Urinary bladder (tissue), 4 donors: ENCODE results near the gene KITLG. TPM values are rescaled to one million over a fixed set of nuclear protein-coding genes. Genes with fewer than 3 reads are reported as not detected.
"Not testable (repeated sequence)": the region's sequence is repeated elsewhere in the genome, so short reads cannot be mapped to it uniquely, and the experiment has no call there.

Source experiments
- DNase-seq: peaks from one replicate; pipeline ENCODE4 v3.0.0-alpha.2; 2015; ENCODE audit errors: extremely low spot score
- H3K27ac ChIP-seq: one replicate; pipeline ENCODE4 v1.5.1; 2013; ENCODE audit warnings: low read depth, mild to moderate bottlenecking, moderate library complexity
- H3K36me3 ChIP-seq: one replicate; pipeline ENCODE4 v1.6.1; 2013; ENCODE audit warnings: mild to moderate bottlenecking, moderate library complexity; ENCODE audit not compliant: insufficient read depth
- H3K4me1 ChIP-seq: one replicate; pipeline ENCODE4 v1.6.1; 2013; ENCODE audit warnings: mild to moderate bottlenecking, moderate library complexity; ENCODE audit not compliant: insufficient read depth
- H3K4me3 ChIP-seq: one replicate; pipeline ENCODE4 v1.5.1; 2013; ENCODE audit warnings: low read depth, low read length
- WGBS: extraction: QIAGEN DNeasy Blood & Tissue Kit; methylation state at CpG from one replicate; pipeline ENCODE4 v1.1.7; 2013; 5-methylcytosine and 5-hydroxymethylcytosine counted together
- polyA plus RNA-seq: library from polyadenylated mRNA; stranded (reverse); fragments of 200-250 nt; gene quantifications from one replicate; pipeline ENCODE4 v1.2.3, GENCODE V29; 2013
- small RNA-seq: library from RNA; depleted of rRNA; stranded (forward); fragments of <200 nt; gene quantifications from one replicate; pipeline ENCODE3, GENCODE V24; 2014
- total RNA-seq: library from RNA; depleted of rRNA; stranded (reverse); fragments of >200 nt; gene quantifications from one replicate; pipeline ENCODE4 v1.2.3, GENCODE V29; 2014
- donor health status: healthy with polysubstance abuse.
- donor health status: healthy.

The KITLG gene
- total and polyA plus RNA-seq, 2 donors, result 25.3 to 75.7 TPM

DNA sequence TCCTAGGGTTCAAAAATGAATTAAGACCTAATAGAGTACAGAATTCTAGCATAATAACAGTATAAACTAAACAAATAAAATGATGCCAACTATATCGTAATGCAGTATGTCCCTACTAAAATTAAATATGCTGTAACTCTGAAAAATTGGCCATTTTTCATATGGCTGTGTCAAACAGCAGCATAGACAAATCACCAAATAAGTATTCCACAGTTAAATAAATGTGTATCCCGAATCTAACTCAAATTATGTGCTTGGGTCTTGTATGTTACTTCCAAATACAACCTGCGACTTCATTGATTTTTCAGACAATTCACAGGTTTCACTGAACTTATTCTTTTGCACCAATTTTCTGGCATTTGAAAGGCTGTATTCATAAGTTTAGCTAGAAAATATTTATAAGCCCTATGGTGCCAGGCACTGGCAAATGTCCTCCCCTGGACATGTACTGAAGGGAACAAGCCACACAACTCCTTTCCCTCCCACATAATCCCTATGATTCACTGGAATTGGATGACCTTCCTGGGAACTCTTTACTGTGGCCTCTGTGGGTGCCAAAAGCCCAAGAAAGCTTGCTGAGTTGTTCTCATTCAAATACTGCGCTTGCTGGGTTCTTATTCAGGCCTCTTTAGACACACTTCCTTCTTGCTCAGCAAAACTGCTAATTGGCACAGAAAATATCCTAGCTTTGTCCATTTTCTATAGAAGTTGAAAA, 108.8 kb downstream of the KITLG start:
- WGBS, result 40% methylated on average over 4 of the region's 4 CpGs
- no peak overlapping the region for H3K4me3 ChIP-seq
- no peak overlapping the region for H3K27ac ChIP-seq
- no peak for DNase-seq
- H3K4me1 ChIP-seq, result no peaks in the 10 kb centered on the region
- H3K36me3 ChIP-seq, result no peaks in the 10 kb centered on the region

DNA sequence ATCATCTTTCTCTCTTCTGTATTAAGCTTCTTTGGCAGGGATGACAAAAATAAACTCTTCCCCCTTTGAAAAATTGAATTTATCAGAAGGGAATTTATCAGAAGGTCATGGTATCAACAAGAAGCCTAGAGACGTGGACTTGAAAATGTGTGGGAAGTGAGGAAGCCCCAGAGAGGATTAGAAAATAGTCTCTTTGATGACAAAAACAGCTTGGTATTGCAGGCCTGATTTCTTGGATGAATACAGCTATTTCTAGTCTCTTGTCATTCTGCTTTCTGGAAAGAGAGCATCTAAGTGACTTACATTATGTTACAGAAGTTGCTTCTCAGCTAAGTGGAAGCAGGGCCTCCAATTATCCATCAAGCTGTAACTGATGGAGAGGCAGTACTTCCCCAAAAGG, 111.1 kb downstream of the KITLG start:
- Histone ChIP-seq H3K27ac (no peak overlapping the region), H3K36me3 (no peaks in the 10 kb centered on the region), H3K4me1 (no peaks in the 10 kb centered on the region), H3K4me3 (no peak overlapping the region)
- WGBS, result 24% methylated on average over 1 of the region's 1 CpG
- DNase-seq, result no peak

DNA sequence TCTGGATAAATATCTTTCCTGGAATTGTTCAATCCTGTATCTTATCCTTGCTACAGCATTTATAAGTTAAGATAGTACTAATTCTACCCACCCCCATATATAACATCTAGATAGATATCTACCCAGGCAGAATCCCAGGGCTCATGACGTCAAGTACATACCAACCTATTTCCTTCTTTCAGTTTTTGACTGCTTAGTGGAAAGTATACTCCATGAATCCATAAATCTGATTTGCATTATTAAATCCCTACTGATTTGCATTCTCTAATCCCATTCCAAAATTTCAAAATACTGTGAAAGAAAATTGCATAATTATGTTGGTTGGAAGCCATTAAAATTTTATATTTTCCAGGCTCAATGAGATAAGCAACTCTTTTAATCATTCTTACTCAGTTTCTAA, 111.7 kb downstream of the KITLG start:
- no peak for DNase-seq
- 44% methylated on average over 1 of the region's 1 CpG for WGBS
- Histone ChIP-seq H3K4me1 (no peaks in the 10 kb centered on the region), H3K4me3 (no peak overlapping the region), H3K27ac (no peak overlapping the region), H3K36me3 (no peaks in the 10 kb centered on the region)

DNA sequence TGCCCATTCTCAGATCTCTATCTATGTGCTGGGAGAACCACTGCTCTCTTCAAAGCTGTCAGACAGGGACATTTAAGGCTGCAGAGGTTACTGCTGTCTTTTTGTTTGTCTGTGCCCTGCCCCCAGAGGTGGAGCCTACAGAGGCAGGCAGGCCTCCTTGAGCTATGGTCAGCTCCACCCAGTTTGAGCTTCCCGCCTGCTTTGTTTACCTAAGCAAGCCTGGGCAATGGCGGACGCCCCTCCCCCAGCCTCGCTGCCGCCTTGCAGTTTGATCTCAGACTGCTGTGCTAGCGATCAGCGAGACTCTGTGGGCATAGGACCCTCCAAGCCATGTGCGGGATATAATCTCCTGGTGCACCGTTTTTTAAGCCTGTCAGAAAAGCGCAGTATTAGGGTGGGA, 113.6 kb downstream of the KITLG start:
- WGBS, result 95% methylated on average over 10 of the region's 10 CpGs

DNA sequence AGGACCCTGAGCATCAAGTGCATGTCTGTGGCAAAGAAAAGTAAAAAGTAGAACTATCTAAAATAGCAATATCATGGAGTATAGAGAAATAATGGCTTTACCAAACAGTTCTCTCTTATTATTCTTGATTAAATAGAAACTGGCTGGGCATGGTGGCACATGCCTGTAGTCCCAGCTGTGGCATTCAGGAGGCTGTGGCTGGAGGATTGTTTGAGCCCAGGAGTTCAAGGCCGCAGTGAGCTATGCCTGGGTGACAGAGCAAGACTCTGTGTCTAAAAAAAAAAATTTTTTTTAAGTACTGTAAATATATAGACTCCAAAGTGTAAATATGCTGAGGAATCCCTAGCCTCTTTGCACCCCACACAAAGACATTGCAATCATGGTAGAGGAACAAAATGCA, 121.9 kb downstream of the KITLG start:
- Histone ChIP-seq H3K36me3 (no peaks in the 10 kb centered on the region), H3K4me1 (no peaks in the 10 kb centered on the region), H3K27ac (no peak overlapping the region), H3K4me3 (no peak overlapping the region)
- no peak for DNase-seq
- WGBS, result 90% methylated on average over 1 of the region's 1 CpG

More for the DNA sequence above, 113.6 kb downstream of the KITLG start:
- not testable (repeated sequence) for DNase-seq, H3K27ac ChIP-seq, H3K4me3 ChIP-seq, H3K36me3 ChIP-seq, H3K4me1 ChIP-seq

DNA sequence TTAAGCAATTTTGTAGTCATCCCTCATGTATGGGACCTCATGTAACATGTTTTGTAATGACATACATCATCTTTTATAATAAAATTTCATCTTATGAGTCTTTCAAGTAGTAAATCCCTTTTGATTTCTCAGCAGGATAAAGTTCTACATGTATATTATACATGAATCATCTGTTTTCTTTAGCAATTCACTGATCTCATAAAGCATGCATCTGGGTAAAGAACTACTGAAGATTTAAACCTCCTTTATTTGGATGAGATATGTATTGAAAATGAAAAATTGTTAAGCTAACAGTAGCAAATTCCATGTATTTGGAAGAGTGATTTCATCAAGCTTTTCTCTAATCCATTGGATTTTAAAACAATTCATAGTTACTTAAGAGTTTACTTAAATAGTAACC, 126.9 kb downstream of the KITLG start:
- H3K4me3 ChIP-seq, result no peak overlapping the region
- H3K36me3 ChIP-seq, result no peaks in the 10 kb centered on the region
- no peaks in the 10 kb centered on the region for H3K4me1 ChIP-seq
- H3K27ac ChIP-seq, result no peak overlapping the region
- DNase-seq, result no peak

DNA sequence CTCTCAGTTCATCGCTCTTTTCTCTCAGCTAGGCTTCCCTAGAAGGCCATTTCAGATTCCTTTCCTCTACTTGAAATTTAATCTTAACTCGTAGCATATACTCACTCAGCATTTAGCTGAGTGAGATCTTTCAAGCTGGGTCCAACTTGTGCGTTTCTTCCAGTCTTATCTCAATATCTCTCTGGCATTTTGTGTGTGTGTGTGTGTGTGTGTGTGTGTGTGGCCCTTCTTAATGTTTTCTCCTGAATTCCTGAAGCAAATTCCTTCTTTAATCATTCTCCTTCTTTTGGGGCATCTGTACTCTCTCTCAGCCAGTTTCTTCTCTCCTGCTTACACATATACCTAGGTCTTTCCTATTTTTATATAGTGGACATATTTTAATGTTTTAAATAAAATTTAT, 129.1 kb downstream of the KITLG start:
- no peak overlapping the region for H3K4me3 ChIP-seq
- no peaks in the 10 kb centered on the region for H3K36me3 ChIP-seq
- 76% methylated on average over 3 of the region's 3 CpGs for WGBS
- H3K27ac ChIP-seq, result no peak overlapping the region
- no peak for DNase-seq
- H3K4me1 ChIP-seq, result no peaks in the 10 kb centered on the region

DNA sequence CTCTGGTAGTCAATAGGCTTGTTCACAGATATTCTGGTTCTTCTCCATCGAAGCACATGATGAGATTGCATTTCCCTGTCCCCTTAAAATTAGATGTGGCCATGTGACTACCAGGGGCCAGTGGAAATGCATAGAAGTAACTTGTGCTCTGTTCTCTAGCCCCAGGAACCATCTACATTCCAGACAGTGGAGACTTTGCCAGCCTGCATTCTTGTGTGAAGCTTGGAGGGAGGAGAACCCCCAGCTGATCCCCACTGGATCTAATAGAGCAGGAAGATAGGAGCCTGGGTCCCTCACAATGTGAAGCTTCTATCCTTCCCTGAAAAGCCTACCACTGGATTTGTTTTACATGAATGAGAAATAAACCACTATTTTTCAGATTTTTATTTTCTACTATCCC, 130.1 kb downstream of the KITLG start:
- DNase-seq, result no peak
- WGBS, result 92% methylated on average over 1 of the region's 1 CpG

DNA sequence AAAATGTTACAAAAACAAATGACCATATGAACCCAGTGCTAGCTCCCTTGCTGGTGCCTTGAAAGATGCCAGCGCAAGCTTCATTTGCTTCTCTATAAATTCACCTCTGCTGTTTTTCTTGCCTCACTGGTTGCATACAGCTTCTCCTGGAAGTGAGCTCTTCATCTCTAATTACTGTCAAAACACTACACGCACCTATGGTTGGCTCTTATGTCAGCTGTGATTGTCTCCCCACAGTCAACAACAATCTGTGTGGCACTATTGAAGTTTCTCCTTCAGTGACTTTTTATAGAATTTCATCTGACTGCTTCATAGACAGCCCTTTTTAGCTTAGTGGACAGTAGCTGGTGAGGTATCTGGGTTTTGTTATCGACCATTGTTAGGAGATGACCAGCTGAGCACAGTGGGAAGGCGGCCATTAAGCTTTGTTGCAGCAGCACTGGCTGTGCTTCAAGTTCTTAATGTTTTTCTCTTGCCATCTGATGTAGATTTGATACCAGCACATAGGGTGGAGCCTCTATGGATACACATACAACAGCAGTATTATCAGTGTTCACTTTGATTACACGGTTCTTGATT, 131.8 kb downstream of the KITLG start:
- H3K27ac ChIP-seq, result no peak overlapping the region
- H3K36me3 ChIP-seq, result no peaks in the 10 kb centered on the region
- 88% methylated on average over 5 of the region's 5 CpGs for whole genome bisulfite sequencing
- DNase-seq, result no peak
- H3K4me3 ChIP-seq, result no peak overlapping the region
- no peaks in the 10 kb centered on the region for H3K4me1 ChIP-seq

More for the DNA sequence above, 130.1 kb downstream of the KITLG start:
- H3K27ac ChIP-seq, result no peak overlapping the region
- H3K36me3 ChIP-seq, result no peaks in the 10 kb centered on the region
- no peaks in the 10 kb centered on the region for H3K4me1 ChIP-seq
- H3K4me3 ChIP-seq, result no peak overlapping the region

DNA sequence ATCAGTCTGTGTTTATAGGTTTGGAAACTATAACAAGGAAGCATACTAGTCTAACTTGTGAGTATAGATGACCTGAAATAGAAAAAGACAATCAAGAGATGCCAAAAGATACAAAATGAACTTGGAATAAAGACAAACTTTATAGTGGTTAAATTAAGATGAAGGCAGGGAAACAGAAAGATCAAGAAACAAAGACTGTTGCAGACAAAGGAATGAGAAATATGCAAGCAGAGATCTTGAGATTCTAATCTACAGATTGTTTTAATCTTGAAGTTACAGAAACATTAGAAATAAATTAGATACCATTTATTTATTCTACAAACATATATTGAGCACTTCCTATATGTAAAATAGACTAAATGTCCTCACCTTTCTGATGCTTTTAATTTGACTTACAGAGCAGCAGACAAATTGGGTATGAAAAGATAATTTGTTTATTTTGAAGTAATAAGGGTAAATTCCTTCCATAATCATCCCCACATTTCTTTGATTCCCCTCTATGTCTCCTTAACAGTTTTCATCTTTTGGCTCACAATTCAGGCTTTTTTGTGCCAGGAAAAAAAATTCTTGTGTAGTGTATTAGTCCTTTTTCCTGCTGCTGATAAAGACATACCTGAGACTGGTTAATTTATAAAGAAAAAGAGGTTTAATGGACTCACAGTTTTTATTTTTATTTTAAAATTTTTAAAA, 134.4 kb downstream of the KITLG start:
- no peak for DNase-seq
- no peaks in the 10 kb centered on the region for H3K4me1 ChIP-seq
- H3K36me3 ChIP-seq, result no peaks in the 10 kb centered on the region
- H3K4me3 ChIP-seq, result no peak overlapping the region
- no peak overlapping the region for H3K27ac ChIP-seq

DNA sequence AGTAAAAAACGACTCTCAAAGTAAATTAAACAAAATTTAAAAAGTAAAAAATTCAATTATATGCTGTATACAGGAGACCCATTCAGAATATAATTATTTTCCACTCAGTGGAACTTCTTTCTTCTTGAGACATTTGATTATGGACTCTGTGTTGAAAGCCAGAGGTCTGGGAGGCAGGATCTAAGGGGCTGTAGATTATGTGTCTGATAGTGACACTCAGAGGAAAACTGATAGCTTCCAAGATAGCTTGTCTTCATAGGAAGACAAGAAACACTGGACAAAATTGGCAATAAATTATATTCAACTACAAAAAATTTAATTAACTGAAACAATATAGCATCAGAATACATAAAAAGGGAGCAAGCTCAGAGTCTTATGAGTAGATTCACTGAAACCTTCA, 135.8 kb downstream of the KITLG start:
- Histone ChIP-seq H3K27ac (no peak overlapping the region), H3K4me1 (no peaks in the 10 kb centered on the region), H3K4me3 (no peak overlapping the region), H3K36me3 (no peaks in the 10 kb centered on the region)
- no peak for DNase-seq
- 81% methylated on average over 1 of the region's 1 CpG for WGBS

Small RNA genes within 50 kb of the gene (small RNA-seq; reads per million reads assigned to genes)
- 0.12 reads per million for gene RNU1-117P
